ENCODE measurements around the gene CLDN22. TPM values are rescaled to one million over a fixed set of nuclear protein-coding genes. Genes with fewer than 3 reads are reported as not detected.

Gene CLDN22
- total RNA-seq, 1 donor from 2014 or later, result not detected

- no peaks in the 10 kb centered on the region for H3K9me3 ChIP-seq (replicated peaks)
- H3K36me3 ChIP-seq, result peaks cover 93% of the 10 kb centered on the region
- intact Hi-C loops (cut with micrococcal nuclease), result no loop called here
These were observed 32.8 kb downstream of the CLDN22 start for GRCh38 chr4:183287309-183287659.

GRCh38 chr4:183286590-183287308 is 33.3 kb downstream of the CLDN22 start:
- DNase-seq, result no peak
- TF ChIP-seq CTCF (IDR thresholded peaks at IDR 0.05; ENCODE audit: borderline replicate concordance), result no peak
- Histone ChIP-seq H3K4me3 (no peak overlapping the region), H3K27ac (replicated peaks) (no peak overlapping the region), H3K4me1 (no peaks in the 10 kb centered on the region), H3K36me3 (peaks cover 98% of the 10 kb centered on the region), H3K9me3 (replicated peaks) (no peaks in the 10 kb centered on the region), H3K27me3 (ENCODE audit: low read depth) (no peaks in the 10 kb centered on the region)
- intact Hi-C loops (cut with micrococcal nuclease), result no loop called here

More at GRCh38 chr4:183287309-183287659, 32.8 kb downstream of the CLDN22 start:
- TF ChIP-seq CTCF (IDR thresholded peaks at IDR 0.05; ENCODE audit: borderline replicate concordance), result no peak
- Histone ChIP-seq H3K27me3 (ENCODE audit: low read depth) (no peaks in the 10 kb centered on the region), H3K4me3 (no peak overlapping the region), H3K4me1 (no peaks in the 10 kb centered on the region), H3K27ac (replicated peaks) (no peak overlapping the region)
- no peak for DNase-seq

- Histone ChIP-seq H3K36me3 (peaks cover 98% of the 10 kb centered on the region), H3K27ac (replicated peaks) (no peak overlapping the region), H3K27me3 (ENCODE audit: low read depth) (no peaks in the 10 kb centered on the region), H3K9me3 (replicated peaks) (no peaks in the 10 kb centered on the region), H3K4me1 (no peaks in the 10 kb centered on the region), H3K4me3 (no peak overlapping the region)
- DNase-seq, result no peak
- no peak for TF ChIP-seq CTCF (IDR thresholded peaks at IDR 0.05; ENCODE audit: borderline replicate concordance)
- intact Hi-C loops (cut with micrococcal nuclease), result no loop called here
These were observed 34.2 kb downstream of the CLDN22 start for GRCh38 chr4:183285886-183286285.

- no peak overlapping the region for H3K4me3 ChIP-seq
- intact Hi-C loops (cut with micrococcal nuclease), result no loop called here
- no peak for TF ChIP-seq CTCF (IDR thresholded peaks at IDR 0.05; ENCODE audit: borderline replicate concordance)
- no peaks in the 10 kb centered on the region for H3K4me1 ChIP-seq
- H3K27me3 ChIP-seq (ENCODE audit: low read depth), result no peaks in the 10 kb centered on the region
- peaks cover 98% of the 10 kb centered on the region for H3K36me3 ChIP-seq
- H3K9me3 ChIP-seq (replicated peaks), result no peaks in the 10 kb centered on the region
- no peak for DNase-seq
- no peak overlapping the region for H3K27ac ChIP-seq (replicated peaks)
These were observed 35.1 kb downstream of the CLDN22 start for GRCh38 chr4:183284965-183285364.

- Histone ChIP-seq H3K27me3 (ENCODE audit: low read depth) (no peaks in the 10 kb centered on the region), H3K9me3 (replicated peaks) (no peaks in the 10 kb centered on the region), H3K36me3 (peaks cover 92% of the 10 kb centered on the region), H3K4me1 (no peaks in the 10 kb centered on the region), H3K27ac (replicated peaks) (no peak overlapping the region), H3K4me3 (no peak overlapping the region)
- intact Hi-C loops (cut with micrococcal nuclease), result no loop called here
- DNase-seq, result no peak
- no peak for TF ChIP-seq CTCF (IDR thresholded peaks at IDR 0.05; ENCODE audit: borderline replicate concordance)
These were observed 35.8 kb downstream of the CLDN22 start for GRCh38 chr4:183284258-183284785.

All from left ventricle myocardium inferior (tissue), 1 donor.